Activated CD8-positive, alpha-beta T cell treated with anti-CD3 and anti-CD28 coated beads for 36 hours (primary cell): ENCODE results near the gene FAM186B. TPM values are rescaled to one million over a fixed set of nuclear protein-coding genes. Genes with fewer than 3 reads are reported as not detected.

Experiments used
- ATAC-seq: fragments of 200-7000 bp; cut with Tn5 transposase; one replicate; pipeline ENCODE4 v1.10.0; 2021; ENCODE audit warnings: mild to moderate bottlenecking, moderate library complexity
- CTCF ChIA-PET: fragments of 350-600 bp; sonication (Branson Sonifier 250); formaldehyde crosslinking; loops from one replicate; lab custom pipeline; 2021; ENCODE audit warnings: antibody characterized with exemption; lab: Charles Lee
- POLR2A ChIA-PET: fragments of 350-600 bp; sonication (Branson Sonifier 250); formaldehyde crosslinking; loops from one replicate; lab custom pipeline; 2021; ENCODE audit warnings: antibody characterized with exemption; lab: Charles Lee
- DNase-seq: peaks from one replicate; pipeline ENCODE4 v3.0.0-alpha.2; 2020
- H3K27ac Mint-ChIP-seq: one replicate; pipeline ENCODE4 v1.8.0; 2021; ENCODE audit warnings: mild to moderate bottlenecking, mixed read lengths
- H3K27me3 Mint-ChIP-seq: one replicate; pipeline ENCODE4 v1.8.0; 2021; ENCODE audit warnings: mixed read lengths
- H3K36me3 Mint-ChIP-seq: one replicate; pipeline ENCODE4 v1.8.0; 2021; ENCODE audit warnings: low read depth, mixed read lengths
- H3K4me1 Mint-ChIP-seq: one replicate; pipeline ENCODE4 v1.8.0; 2021; ENCODE audit warnings: low read depth, mixed read lengths
- H3K4me3 Mint-ChIP-seq: one replicate; pipeline ENCODE4 v1.8.0; 2021; ENCODE audit warnings: mild to moderate bottlenecking, moderate library complexity, mixed read lengths
- H3K9me3 Mint-ChIP-seq: one replicate; pipeline ENCODE4 v1.8.0; 2021; ENCODE audit warnings: mixed read lengths
- CTCF ChIP-seq: fragments of 200-600 bp; IDR thresholded peaks from one replicate; pipeline ENCODE4 v1.8.0; 2022; ENCODE audit warnings: antibody characterized with exemption, mild to moderate bottlenecking
- intact Hi-C: fragments of 100-400 bp; cut with micrococcal nuclease; formaldehyde crosslinking; loops from one replicate; pipeline ENCODE4 v1.10.0; 2022
- total RNA-seq, 2 experiments: library from RNA; stranded (reverse); gene quantifications; one replicate each; pipeline ENCODE4 v1.2.3, GENCODE V29; 2021

Gene FAM186B
- total RNA-seq, 2 experiments from 2014 or later = not detected

GRCh38 chr12:49598527-49598926, 6.9 kb downstream of the FAM186B start:
- DNase-seq (no peak), ATAC-seq (no peak)
- CTCF ChIA-PET = no interaction called here
- H3K4me1 Mint-ChIP-seq = no peaks in the 10 kb centered on the region
- H3K4me3 Mint-ChIP-seq = no peak overlapping the region
- H3K27me3 Mint-ChIP-seq = no peaks in the 10 kb centered on the region
- no peaks in the 10 kb centered on the region for H3K9me3 Mint-ChIP-seq
- no peaks in the 10 kb centered on the region for H3K36me3 Mint-ChIP-seq
- no peak for TF ChIP-seq CTCF
- POLR2A ChIA-PET = no interaction called here
- H3K27ac Mint-ChIP-seq = no peak overlapping the region
- intact Hi-C loops = no loop called here

GRCh38 chr12:49588721-49589516, 16.5 kb downstream of the FAM186B start:
- DNase-seq (no peak), ATAC-seq (no peak)
- CTCF ChIA-PET = interaction anchor here (1.0 kb wide), 1 partner anchor 8 kb away, joined by 4 read pairs; no protein-coding TSS in a partner anchor
- Mint-ChIP-seq H3K4me1 (no peaks in the 10 kb centered on the region), H3K4me3 (no peak overlapping the region), H3K27ac (no peak overlapping the region), H3K27me3 (no peaks in the 10 kb centered on the region), H3K9me3 (peaks cover 1% of the 10 kb centered on the region), H3K36me3 (peaks cover 20% of the 10 kb centered on the region)
- TF ChIP-seq CTCF = no peak
- POLR2A ChIA-PET = interaction anchor here (0.9 kb wide), 1 partner anchor 34 kb away, joined by 4 read pairs; the partner anchor contains the start of gene PRPF40B
- intact Hi-C loops = no loop called here

- Mint-ChIP-seq H3K36me3 (peaks cover 25% of the 10 kb centered on the region), H3K4me3 (no peak overlapping the region), H3K27me3 (no peaks in the 10 kb centered on the region), H3K4me1 (no peaks in the 10 kb centered on the region), H3K9me3 (peaks cover 1% of the 10 kb centered on the region), H3K27ac (no peak overlapping the region)
- ChIA-PET POLR2A (no interaction called here), CTCF (interaction anchor here (1.0 to 1.1 kb wide), 2 partner anchors 8 to 230 kb away, joined by 3 to 4 read pairs; no protein-coding TSS in a partner anchor)
- no peak for DNase-seq
- no peak for TF ChIP-seq CTCF
- intact Hi-C loops = no loop called here
- no peak for ATAC-seq
These were observed 17.2 kb downstream of the FAM186B start for GRCh38 chr12:49588281-49588680.

DNA sequence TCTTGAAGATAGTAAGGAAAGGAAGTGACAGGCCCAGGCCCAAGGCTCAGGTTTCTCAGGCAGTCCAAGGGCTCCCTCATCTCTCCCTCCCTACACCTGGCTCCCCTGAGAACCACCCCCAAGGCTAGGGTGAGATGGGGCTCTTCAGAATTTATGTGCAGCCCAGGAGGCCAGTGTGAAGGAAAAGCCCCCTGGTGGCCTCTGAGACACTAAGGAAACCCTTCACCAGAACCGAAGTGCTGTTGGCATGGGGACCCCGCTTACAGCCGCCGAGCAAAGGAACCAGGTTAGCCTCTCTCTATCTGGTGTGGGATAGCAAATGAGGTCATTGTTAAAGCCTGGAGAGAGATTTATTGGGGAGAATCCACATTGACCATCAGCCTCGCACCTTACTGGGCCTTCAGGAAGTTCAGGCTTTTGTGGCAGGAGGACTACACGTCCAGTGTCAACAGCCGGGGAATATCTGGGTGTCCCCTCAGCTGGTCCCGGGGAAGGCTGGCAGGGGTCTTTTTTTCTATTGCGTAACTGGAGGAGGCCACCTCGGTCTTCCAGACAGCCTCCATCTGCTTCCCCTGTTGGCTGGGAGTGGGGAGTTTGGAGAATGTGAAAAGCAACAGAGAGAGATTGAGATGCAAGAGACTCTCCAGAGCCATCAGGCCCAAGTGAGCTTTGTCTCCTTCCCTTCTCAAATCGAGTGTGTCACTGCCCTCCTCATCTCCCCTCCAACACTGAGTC, 18.1 kb downstream of the FAM186B start:
- H3K9me3 Mint-ChIP-seq = peaks cover 1% of the 10 kb centered on the region
- intact Hi-C loops = no loop called here
- POLR2A ChIA-PET = interaction anchor here (0.6 kb wide), 1 partner anchor 363 kb away, joined by 3 read pairs; no protein-coding TSS in a partner anchor
- DNase-seq (no peak), ATAC-seq (no peak)
- no peaks in the 10 kb centered on the region for H3K4me1 Mint-ChIP-seq
- no peaks in the 10 kb centered on the region for H3K27me3 Mint-ChIP-seq
- peaks cover 25% of the 10 kb centered on the region for H3K36me3 Mint-ChIP-seq
- CTCF ChIA-PET = interaction anchor here (1.1 kb wide), 1 partner anchor 229 kb away, joined by 3 read pairs; no protein-coding TSS in a partner anchor
- no peak overlapping the region for H3K4me3 Mint-ChIP-seq
- H3K27ac Mint-ChIP-seq = no peak overlapping the region
- TF ChIP-seq CTCF = no peak
